IMR-90 (cell line): ENCODE measurements around the gene MYO10.

ENCODE experiments used
- CTCF ChIP-seq: conservative IDR thresholded peaks from 2 replicates; pipeline ENCODE4 v1.5.1; 2012; ENCODE audit warnings: mild to moderate bottlenecking, low read depth, low read length, improper control_type of control experiment
- MXI1 ChIP-seq: IDR thresholded peaks from 2 replicates; pipeline ENCODE4 v1.6.1; 2012; ENCODE audit warnings: low read depth, mild to moderate bottlenecking, low read length, moderate library complexity, borderline replicate concordance
- POLR2A ChIP-seq: IDR thresholded peaks from 2 replicates; pipeline ENCODE4 v1.6.1; 2012; ENCODE audit warnings: mild to moderate bottlenecking, low read depth, low read length

GRCh38 chr5:16869821-16870796, 66.0 kb downstream of the MYO10 start:
- TF ChIP-seq CTCF (no peak), POLR2A (no peak), MXI1 (no peak)
